NCI-H69 (cell line): Measurements from ENCODE around the gene CDCA7L.
"Not testable (repeated sequence)": the region's sequence is repeated elsewhere in the genome, so short reads cannot be mapped to it uniquely, and the experiment has no call there.

ENCODE experiments used
- DNase-seq: peaks from one replicate; lab custom pipeline; 2025; lab: John Stamatoyannopoulos, UW

The CDCA7L gene

GRCh38 chr7:21903020-21903786 is 42.5 kb downstream of the CDCA7L start:
- DNase-seq = no peak

DNA sequence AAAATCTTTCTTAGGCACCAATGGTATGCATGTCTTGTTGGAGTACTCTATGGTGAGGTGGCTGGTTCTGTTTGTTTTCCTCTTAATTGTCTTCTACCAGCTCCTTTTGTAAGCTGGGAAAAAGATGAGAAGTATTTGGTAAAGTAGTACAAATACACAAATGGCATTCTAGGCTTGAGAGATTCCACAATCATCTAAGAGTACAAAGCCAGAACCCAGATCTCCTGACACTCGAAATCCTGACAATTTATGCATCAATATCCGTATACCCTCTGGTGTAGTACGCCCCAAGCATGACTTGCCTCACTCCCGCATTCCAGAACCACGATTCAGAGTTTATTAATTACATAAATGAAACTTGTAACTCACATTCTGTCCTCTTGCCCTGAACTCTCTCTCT is 43.5 kb downstream of the CDCA7L start:
- no peak for DNase-seq

DNA sequence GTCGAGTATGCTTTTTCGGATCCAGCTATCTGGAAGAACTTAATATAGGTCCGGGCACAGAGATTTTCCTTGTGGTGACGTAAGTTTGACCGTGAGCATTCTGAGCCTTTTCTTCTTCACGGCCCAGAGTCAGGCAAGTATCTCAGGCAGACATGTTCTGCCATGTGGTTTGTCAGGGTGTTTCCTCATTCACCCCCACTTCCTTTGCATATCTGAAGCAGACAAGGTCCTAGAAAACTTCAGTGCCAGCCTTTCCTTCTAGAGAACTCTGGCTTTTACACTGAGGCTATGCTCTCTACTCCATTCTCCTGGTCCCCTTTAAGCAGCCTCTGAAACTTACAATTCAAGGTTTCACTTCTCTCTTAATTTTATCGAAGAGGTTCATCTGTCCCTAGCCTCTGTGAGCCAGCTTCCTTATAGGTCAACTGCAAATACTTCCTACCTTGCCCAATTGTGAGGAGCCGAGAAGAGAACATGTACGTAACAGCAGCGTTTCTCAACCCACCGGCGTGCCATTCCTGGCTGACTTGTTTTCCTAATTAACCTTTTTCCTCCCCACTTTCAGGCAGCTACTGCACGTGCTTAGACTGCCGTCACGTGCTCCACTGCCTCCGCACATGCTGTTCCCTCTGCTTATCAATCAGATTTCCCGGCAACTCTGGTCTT is 47.3 kb downstream of the CDCA7L start:
- no peak for DNase-seq

DNA sequence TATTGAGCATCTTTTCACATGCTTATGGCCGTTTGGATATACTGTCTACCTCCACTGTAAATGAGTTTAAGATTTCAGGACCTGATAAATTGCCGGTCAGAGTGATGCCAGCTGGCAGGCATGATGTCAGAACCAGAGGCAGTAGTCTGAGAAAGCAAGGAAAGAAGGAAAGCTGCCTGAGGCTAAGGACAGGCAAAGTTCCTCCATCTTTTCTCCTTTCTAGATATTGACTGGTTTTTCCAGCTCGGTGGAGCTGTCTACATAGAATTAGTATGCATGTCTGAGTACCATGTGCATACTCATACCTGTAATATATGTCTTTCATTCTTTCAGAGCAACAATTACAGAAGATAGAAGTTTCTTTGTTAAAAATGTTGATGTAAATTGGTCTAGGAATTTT is 52.3 kb downstream of the CDCA7L start:
- DNase-seq = no peak

DNA sequence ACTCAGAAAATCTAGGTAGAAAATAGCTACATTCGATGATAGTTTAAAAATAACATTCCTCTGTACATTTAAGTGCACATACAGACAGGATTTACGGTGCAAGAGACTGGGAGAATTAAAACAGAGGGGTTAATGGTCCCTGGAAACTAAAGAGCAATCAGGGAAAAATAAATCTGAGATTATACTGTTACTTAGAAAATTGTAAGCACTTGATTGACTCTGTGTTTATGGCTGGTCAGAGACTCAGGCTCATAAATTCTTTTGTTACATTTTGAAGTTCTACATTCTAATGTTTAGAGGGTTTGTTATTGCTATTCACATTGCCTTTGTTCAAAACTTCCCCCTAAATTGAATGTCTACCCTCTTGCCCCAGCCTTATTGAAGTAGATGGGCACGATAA is 54.4 kb downstream of the CDCA7L start:
- DNase-seq = no peak

GRCh38 chr7:21887779-21888178 is 57.9 kb downstream of the CDCA7L start:
- DNase-seq = no peak

DNA sequence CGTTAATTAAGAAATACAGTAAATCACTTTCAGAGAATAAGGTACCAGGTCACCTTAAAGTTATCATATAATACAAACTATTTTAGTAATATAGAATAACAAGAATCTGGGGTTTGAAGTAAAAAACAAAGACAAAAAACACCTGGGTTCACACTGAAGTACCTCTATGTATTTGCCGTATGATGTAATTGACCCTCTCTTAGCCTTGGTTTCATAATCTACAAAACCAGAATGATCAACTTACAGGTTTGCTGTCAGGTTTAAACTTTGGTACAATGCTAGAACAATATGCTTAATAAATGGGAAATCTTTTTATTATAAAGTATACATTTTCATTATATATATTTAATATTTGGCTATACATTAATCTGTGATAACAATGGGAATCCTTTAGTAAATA is 58.3 kb downstream of the CDCA7L start:
- DNase-seq = no peak

- DNase-seq = peak; percentile 43
These were observed 59.3 kb downstream of the CDCA7L start for GRCh38 chr7:21886396-21886795.

DNA sequence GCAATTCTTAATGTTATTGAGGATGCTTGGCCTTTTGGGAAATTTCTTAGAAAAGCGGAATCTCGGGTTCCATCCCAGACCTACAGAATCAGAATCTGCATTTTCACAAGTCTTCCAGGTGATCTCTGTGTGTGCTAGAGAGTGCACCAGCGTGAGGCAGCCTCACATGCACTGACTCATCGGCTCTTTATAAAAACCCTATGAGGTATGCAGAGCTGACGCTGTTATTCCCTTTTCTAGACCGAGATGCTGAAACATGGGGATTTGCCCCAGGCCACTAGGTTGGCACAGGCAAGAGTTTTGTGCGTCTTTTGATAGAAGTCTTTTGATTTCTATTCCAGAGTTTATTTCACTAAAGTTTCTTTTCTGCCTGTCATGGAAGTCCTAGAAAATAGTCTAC is 61.2 kb downstream of the CDCA7L start:
- DNase-seq = no peak

DNA sequence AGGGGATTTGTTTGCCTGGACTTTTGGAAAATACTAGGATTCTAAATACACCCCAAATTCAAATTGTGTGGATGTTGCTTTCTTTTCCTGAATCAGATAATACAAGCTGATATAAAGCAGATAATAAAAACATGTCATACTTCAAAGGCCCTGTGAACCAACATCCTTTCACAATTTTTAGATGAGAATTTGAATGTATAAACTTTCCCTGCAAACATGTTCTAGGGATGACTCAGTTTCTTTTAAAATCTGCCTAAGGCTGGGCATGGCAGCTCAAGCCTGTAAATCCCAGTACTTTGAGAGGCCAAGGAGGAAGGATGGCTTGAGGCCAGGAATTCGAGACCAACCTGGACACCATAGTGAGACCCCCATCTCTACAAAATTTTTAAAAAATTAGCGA is 62.2 kb downstream of the CDCA7L start:
- DNase-seq = not testable (repeated sequence)

- DNase-seq = peak; percentile 18
These were observed 62.6 kb downstream of the CDCA7L start for GRCh38 chr7:21883069-21883468.

DNA sequence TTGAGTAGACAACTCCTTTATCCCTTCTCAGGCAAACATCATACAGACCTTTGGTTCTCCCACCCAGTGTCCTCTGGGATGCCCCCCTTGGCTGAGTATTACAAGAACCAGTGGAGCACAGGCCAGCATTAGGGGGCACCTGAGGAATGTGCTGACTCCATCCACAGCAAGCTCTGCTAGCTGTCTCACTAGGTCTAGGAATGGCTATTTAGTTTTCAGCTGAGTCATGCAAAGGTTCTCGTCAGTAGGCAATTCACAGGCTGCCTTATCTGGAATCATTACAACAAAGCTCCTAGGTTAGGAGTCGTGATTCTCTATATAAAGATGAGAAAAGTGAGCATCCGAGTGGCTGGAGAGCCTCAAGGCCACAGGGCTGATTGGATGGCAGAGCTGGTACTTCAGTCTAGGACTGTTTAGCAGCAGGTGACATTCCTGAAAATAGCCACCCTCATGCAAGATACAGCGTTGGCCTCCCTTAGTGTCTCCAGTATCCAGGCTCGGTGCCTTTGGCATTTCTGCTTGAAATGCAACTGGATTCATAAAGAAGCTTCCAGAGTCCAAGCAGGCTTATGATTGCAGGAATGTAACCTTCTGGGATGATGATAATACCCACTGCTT is 75.8 kb downstream of the CDCA7L start:
- no peak for DNase-seq

GRCh38 chr7:21868576-21868850 is 77.2 kb downstream of the CDCA7L start:
- no peak for DNase-seq

DNA sequence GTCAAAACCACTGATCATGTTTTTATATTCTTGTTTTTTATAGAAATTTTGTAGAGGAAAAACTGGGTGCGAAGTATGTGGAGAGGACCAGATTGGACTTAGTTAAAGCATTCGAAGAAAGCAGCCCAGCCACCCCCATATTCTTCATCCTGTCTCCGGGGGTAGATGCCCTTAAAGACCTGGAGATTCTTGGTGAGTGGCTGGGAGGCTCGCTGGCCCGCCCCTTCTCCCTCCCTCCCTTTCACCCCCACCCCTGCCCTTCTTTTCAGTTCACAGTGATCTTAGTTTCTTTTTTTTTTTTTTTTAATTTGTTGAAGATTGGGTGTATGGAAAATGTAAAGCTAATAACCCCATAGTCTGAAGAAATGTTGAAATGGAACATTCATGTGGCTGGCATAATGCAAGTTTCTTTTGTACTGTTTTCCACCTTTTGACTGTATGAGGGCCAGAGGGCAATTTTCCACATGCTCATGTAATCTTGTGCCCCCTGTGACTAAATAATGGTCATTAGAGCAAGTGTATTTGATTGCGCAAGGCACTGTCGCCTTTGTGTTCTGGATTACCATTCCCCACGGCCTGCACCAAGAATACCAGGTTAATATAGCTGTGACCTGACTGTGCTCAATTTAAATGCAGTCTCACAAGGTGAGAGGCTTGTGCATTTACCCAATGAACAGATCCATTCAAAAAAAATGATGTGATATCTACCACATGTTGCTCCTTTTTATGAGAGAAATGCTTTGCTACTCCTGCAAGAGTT is 77.7 kb downstream of the CDCA7L start:
- peak; percentile 89 for DNase-seq

DNA sequence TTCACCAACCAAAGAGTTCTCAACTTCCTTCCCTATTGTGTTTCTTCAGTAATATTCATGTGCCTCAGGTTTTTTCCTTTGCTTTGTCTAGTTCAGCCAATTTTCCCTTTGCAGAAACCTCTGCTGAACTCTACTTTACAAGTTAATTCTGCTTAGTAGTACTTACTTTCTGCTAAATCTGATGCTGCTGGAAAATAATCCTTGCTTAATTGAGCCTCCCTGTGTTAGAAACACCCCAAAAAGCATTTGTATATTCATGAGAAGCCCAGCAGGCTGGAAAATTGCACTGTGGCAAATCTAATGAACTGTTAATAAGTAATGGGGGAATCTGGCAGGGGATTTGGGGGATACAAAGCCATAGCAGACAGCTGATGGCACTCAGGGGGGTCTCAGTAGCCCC is 78.5 kb downstream of the CDCA7L start:
- DNase-seq = no peak

- DNase-seq = no peak
These were observed 79.0 kb downstream of the CDCA7L start for GRCh38 chr7:21866731-21867130.

- DNase-seq = not testable (repeated sequence)
These were observed 80.0 kb downstream of the CDCA7L start for GRCh38 chr7:21865631-21866204.

DNA sequence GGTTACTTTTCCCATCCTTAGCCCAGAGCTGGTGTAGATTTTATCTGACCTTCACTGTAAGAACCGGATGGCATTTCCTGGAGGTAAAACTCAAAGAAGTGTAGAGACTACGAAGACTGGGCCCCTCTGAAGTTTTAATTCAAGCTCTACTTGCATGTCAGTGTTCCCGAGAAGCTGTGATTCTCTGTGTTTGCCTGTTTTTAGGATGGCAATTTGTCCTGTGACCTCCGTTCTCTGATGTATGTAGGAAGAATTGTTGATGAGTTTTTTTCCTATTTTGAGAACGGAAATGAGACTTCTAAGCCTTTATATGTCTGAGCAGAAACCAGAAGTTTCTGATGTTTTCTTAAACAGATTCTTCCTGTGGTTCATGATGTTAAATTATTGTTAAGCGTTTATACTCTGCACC is 94.1 kb downstream of the CDCA7L start:
- DNase-seq = no peak
